Effector CD8-positive, alpha-beta T cell (primary cell): ENCODE measurements around the gene NCAM1.

Experiments used
- DNase-seq: peaks from one replicate; lab custom pipeline; 2025; lab: John Stamatoyannopoulos, UW

Gene NCAM1

DNA sequence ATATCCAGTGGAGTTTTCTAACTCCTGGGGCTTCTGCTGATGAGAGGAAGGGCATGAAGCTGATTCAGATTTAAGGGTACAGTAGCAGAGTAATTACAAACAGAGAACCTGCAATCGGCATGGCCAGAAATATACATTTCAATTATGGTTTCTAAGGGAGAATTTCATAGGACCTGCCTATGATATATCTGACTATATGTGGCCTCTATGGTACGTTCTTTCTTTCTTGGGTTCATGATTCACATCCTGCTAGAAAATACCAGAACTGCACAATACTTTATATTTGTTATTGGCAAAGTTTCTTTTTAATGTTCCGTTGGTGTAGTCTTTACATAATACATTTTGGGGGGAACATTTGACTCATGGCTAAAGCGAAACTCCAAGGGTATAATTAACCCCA is 290.1 kb downstream of the NCAM1 start:
- DNase-seq: no peak

DNA sequence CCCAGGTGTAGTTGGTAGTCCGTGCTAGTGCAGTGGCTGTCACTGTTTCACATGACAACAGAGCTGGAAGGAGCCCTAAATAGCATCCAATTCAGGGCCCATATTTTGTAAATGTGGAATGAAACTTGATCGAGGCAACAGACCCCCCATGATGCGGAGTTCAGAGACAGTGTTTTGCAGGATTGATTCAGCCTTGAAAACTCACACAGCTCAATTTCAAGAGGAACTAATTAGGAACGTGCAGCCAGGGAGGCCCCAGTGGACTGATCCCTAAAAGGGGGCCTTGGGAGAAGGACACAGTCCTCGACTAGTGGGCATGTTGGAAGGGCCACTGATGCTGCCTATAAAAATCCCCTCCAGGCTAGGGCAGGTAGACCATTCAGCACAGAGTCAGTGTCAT is 292.2 kb downstream of the NCAM1 start:
- no peak for DNase-seq

DNA sequence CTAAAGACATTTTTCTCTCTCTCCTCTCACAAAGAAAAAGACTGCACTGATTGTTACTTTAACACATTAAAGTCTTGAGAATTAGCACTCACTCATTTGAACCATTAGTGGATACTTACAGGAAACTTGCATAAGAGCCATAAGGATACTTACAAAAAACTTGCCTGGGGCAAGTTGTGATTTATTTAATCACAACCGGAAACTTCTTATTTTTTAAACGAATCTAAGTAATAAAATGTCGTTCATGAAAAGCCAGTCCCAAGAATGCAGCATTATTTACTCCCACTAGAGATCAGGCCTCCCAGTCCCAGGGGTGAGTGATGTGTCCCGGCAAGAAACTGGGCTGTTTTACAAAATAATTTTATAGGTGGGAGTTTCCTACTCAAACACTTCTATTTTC is 293.9 kb downstream of the NCAM1 start:
- DNase-seq: no peak

DNA sequence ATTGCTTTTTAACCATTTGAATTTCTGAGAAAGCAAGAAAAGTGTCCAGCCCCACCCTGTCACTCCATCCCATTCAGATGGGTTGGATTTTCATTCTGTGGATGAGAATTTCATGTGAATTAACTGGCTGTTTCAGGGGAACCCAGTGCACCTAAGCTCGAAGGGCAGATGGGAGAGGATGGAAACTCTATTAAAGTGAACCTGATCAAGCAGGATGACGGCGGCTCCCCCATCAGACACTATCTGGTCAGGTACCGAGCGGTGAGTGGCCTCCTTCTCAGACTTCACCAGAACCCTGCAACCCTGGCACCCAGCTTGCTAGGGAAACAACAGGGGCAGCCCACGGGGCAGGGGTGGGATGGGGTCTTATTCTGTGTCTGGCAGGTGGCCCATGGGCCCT is 294.5 kb downstream of the NCAM1 start:
- no peak for DNase-seq

DNA sequence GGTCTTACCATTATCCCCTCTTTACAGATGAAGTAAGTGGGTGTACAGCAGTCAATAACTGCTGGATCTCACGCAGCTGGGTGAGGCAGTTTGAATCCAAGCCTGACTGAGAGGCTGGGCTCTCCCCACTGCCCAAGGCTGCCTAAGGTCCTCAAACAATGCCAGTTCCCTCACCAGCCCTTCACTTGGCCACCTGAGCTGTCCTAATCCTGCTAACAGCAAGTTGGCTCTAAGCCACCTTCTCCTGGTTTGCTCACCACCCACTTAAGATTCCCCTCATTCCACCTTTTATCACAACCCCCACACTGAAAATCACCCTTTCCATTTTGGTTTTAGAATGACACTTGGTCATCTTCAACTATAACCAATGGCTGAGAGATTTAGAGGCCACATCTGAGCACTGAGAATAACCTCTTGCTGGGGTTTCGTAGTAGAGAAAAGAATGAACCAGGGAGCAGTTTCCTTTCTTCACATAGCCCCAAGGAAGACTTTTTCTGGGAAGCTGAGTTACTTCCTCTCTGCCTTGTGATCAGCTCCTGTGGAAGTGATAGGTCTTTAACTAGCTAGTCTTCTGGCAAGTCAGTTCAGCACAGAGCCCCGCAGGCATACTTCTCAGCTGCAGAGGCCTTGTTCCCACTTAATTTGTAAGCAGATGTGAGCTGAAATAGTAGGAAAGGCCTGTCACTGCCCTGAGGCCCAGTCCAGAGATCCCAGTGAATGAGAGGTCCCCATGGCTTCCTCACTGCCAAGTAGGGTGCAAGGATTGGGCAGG is 295.4 kb downstream of the NCAM1 start:
- DNase-seq: no peak

DNA sequence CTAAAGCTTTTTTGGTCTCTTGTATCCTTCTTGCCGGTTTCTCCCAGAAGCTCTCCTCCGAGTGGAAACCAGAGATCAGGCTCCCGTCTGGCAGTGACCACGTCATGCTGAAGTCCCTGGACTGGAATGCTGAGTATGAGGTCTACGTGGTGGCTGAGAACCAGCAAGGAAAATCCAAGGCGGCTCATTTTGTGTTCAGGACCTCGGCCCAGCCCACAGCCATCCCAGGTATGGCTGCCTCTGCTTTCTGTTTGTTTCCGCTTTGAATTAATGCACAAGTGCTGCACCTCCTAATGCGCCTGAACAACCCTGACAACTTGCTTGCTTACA is 298.8 kb downstream of the NCAM1 start:
- no peak for DNase-seq

DNA sequence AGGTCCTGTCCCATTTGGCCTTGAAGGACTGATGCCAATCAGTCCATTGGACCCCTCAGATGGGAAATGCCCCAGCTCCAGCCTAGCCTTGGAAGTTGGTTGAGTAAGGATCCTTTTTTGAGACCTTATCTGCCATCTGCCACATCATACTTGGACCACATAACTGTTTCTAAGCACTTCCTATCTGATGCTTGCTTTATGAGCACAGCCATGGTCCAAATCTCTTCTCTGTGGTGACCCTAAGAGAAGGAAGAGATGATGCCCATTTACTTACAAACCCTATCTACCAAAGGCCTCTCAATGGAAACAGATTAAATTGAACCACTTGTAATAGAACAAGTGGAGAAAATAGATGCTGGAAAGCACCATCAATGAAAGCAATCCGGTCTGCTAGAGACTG is 299.3 kb downstream of the NCAM1 start:
- DNase-seq: no peak

DNA sequence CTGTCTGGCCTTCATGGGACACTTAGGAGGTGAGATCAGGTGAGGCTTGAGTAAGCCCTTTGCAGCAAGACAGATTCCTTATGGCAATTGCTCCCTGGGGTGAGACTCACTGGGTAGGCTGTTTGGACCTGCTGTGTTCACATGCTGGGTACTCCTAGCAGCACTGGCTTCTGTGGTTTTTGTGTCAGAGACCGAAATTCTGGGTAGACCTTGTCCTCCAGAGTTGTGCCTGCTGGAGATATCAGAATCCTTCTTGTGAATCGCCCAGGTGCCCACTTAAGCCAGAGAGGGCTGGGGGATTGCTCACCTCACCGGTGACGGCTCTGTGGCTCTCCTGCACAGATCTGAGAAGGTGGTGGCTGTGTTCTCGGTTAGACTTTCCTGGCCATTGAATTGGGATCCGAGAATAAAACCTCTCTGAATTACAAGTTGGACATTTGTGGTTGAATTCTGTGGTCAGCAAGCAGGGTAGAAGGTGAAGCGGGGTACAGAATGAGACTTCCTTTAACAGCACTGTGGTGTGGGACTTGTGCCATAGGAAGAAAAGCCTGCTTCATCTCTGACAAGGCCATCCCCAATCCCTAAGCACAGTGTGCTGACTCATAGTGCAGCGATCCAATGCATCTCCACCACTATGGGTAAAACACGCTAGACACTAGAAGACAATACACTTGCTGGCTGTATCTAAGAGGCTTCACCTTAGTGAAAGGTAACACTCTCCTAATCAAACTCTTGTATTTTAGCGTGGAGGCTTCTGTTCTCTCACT is 300.7 kb downstream of the NCAM1 start:
- no peak for DNase-seq

DNA sequence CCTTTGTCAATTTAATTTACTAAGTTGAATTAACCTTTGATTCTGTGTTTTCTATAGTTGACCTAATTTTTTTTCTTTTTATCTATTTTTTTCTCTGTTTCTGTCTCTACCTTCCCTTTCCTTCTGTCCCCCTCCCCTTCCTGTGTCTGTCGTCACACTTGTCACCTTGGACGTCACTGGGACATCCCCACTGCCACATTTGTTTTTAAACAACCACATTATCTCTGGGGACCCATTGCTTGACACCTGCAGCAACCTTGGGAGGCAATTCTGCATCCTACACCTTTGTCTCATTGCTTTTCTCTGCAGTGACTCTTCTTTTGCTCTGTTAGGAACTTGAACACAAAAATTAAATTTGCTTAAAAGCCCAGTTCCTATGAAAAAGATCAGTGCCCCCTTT is 301.4 kb downstream of the NCAM1 start:
- DNase-seq: no peak

DNA sequence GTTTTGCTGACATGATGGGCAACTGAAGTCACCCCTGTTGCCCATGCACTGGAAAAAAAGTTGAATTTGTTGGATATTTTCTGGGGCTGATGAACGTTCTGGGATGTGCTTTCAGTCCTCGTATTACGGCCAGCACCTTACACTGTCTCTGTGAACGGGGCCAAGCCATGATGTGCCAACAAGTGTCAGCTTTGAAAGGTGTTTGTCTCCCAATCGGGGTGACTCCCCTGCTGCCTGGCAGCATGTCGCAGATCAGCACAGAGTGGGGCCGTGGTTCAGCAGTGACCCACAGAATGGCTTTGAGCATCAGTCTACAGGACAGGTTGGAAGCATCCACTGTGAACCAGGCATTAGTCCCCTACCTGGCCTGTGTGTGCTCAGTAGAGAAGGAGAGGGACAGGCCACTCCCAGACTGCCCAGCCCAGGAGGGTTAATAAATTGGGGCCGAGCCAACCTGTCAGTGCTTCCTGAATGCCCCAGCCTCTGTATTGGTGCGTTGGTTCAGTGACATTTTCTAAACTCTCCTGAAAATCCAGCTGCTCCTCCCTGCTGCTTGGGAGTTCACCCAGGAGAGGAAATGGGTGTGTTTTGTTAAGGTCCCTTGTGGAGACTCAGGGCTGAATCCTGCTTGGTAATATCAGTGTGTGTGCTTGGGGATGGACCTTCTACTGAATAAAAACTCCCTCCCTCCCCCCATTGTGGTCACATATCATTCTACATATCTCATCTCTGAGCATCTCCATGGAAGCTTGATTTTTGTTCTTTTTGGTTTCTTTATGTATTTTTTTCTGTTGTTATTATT is 302.4 kb downstream of the NCAM1 start:
- no peak for DNase-seq

DNA sequence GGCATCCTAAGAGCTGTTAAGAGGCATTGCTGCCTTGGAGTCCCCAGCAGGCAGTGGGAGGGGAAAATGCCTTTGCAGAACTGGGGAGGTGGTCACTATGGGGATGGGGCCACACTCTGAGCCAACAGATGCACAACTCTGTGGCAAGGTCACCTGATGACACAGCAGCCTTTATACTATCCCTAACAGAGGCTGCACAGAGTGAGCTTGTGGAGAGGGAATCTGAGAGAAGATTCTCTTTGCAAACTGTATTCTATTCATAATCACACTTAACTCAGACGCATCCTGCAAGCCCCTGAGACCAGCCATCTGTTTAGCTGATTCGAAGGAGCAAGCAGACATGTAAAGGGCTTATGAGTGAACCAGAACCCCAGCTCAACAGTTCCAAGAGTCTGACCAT is 304.1 kb downstream of the NCAM1 start:
- no peak for DNase-seq

DNA sequence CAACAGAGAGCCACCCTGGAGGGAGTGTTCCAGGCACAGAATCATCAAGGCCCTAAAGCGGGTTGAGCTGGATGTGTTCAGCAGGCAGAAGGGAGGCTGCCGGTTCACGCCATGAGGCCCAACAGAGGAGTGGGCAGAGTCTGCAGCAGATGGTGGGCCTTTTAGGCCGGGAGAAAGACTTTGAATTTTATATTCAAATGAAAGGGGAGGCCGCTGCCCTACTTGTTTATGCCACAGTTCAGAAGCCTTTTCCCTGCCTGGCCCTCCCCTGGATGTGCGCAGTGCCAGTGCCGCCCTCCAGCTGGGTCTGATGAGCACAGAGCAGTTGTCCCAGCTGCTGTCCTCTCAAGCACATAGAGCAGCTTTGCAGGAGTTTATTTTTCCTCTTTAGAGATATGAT is 306.3 kb downstream of the NCAM1 start:
- DNase-seq: no peak

DNA sequence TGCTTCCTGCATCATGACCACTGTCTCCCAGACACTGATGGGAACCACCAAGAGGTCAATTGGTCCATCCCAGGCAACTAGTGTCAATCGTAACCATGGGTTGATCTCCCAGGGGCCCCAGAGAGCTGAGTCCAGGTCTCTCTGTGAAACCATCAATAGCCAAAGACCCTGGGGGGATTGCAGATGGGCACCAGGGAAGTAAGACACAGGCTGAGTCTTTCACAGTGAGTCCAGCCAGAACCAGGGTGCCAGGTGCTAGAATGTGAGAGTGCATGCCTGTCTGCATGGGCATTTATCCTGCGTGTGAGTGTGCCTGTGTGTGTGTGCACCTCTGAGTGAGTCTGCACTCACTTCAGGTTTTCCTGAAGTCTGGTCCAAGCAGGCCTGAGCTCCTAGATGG is 307.9 kb downstream of the NCAM1 start:
- DNase-seq: no peak

DNA sequence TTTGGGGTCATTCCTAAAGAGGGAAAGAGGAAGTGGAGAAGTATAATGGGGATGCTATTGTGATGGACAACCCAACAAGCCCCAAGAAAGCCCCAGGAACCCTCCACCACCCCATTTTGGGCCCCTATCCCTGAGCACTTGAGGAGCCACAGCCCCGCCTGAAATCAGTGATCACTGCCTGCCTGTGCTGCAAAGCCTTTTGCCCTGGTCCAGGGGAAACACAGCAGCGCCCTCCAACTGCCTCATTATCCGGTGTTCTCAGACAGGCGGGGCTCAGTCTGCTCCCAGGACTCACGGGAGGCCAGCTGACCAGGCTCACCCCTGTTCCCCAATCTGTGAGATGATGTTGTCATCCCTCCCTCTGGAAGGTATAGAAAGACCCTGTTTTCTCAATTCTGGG is 308.4 kb downstream of the NCAM1 start:
- no peak for DNase-seq

DNA sequence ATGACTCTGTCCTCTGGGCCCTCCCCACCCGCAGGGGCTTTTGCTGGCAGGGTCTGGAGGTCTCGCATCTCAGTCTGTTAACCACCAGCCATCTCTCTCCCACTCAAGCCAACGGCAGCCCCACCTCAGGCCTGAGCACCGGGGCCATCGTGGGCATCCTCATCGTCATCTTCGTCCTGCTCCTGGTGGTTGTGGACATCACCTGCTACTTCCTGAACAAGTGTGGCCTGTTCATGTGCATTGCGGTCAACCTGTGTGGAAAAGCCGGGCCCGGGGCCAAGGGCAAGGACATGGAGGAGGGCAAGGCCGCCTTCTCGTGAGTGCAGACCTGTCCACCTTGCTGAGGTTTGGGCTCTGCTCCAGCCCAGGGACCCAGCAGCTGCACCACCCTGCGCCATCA is 308.9 kb downstream of the NCAM1 start:
- no peak for DNase-seq

DNA sequence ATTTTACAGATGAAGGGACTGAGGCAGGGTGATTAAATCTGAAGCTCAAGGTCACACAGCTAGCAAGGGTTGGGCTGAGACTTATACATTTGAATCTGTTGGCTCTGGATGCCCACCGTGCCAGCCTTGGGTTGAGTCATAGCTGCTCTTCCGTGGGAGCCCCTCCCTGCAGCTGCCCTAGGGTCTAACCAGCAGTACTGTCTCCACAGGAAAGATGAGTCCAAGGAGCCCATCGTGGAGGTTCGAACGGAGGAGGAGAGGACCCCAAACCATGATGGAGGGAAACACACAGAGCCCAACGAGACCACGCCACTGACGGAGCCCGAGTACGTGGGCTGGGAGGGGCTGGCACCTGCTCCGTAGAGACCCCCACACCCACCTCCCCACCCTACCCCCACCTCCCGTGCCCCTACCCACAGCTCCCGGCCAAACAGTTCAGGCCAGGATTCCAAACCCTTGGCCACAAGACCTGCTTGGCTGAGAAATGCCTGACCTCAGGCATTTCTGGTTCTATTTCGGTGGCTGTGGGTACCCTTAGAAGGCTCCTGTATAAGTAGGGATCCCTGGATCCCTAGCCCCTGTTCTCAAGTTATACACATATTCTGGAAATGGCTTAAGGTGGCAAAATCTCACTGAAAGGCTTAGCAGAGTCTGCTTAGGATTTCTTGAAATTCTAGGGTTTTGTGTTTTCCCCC is 310.5 kb downstream of the NCAM1 start:
- DNase-seq: no peak

DNA sequence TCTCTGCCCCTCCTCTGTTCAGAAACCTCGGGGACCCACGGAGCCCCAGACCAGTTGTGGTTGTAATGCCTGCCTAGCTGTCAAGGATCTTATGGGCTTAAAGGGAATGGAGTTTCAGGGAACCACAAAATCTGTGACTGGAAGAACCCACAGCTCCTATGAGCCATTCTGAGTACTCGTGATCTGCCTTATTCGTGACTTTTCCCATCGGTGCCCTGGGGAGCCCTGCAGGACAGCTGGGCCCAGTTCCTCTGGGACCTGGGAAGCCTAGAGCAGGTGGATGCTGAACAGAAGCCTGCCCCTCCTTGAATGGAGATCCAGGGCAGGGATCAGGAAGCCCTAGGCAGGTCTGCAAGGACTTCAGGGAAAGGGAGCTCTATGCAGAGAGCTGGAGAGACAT is 311.1 kb downstream of the NCAM1 start:
- no peak for DNase-seq

DNA sequence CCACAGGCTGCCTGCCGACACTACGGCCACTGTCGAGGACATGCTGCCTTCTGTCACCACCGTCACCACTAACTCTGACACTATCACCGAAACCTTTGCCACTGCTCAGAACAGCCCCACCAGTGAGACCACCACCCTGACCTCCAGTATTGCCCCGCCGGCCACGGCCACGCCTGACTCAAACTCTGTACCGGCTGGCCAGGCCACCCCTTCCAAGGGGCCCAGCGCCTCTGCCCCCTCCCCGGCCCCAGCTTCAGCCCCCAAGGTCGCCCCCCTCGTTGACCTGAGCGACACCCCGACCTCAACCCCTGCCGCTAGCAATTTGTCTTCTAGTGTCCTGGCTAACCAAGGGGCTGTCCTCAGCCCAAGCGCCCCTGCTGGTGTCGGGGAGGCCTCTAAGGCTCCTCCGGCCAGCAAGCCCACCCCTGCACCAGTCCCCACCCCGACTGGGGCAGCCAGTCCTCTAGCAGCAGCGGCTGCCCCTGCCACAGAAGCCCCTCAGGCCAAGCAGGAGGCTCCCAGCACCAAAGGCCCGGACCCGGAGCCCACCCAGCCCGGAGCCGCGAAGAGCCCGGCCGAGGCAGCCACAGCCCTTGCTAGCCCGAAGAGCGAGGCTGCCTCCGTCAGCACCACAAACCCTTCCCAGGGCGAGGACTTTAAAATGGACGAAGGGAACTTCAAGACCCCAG is 311.9 kb downstream of the NCAM1 start:
- no peak for DNase-seq

DNA sequence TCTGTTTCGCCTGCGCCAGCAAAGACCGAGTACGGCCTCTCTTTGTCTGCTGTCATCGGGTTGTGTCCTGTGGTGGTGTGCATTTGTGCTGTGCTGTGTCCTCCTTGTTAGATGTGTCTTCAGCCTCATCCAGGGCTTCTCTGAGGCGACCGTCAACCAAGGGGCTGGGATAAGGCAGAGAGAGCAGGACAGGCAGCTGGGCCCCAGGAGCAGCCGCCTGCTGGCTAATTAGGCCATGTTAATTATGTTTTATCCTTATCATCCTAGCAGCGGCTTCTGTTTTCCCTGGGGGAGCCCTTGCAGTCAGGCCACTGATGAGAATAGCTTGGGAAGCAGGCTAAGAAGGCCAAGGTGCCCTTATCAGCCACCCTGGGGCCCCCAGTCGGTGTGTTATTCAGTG is 312.5 kb downstream of the NCAM1 start:
- DNase-seq: no peak

DNA sequence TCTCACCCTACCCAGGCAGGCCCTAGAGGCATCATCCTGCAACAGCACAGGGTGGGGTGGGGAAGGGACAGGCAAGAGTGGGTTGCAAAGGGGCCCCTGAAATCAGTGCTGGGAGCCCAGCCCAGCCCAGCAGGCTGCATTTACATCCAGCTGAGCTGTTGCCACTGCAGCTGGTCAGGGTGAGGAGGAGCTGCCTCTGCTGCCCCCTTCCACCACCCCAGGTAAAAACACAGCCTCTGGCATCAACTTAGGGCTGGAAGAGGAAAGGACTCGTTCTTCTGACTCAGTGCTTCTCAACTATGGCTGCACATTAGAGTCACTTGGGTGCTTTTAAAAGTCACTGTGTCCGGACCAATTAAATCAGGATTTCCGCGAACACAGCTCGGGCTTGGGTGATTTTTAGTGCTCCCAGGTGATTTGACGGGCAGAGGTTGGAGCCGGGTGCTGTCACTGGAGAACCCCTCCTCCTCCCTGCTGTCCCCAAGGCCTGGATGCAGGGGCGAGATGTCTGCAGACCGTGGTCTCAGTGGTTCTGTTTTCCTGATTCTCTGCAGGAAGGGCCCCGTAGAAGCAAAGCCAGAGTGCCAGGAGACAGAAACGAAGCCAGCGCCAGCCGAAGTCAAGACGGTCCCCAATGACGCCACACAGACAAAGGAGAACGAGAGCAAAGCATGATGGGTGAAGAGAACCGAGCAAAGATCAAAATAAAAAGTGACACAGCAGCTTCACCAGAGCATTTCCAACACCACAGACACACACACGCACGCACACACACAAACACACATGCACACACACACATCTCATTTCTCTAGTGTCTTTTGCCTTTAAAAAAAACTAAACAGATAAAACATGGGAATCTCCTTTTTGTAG is 313.7 kb downstream of the NCAM1 start:
- DNase-seq: no peak

DNA sequence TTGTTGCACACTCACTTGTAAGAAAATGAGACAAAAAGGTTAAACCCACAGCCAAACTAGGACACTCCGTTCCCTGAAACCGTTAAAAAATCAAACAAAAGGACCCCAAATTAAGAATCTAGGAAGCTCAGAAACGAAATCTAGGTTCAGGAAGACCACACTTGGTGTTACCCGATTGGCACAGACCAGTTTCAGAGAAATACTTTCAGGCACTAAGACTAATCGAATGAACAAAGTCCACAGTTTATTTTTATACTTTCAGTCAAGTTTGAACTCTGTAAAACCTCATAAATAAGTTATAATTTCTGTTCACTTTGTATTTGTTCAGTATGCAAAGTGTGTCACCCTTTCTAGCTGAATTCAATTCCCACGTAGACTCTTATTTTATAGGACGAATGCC is 314.4 kb downstream of the NCAM1 start:
- DNase-seq: no peak
